Activated CD8-positive, alpha-beta memory T cell treated with anti-CD3 and anti-CD28 coated beads, Interleukin-2, amount 50 U/mL, for 24 hours (primary cell): ENCODE data around the gene LAMC2.

Experiments used
- DNase-seq: peaks from one replicate; pipeline ENCODE4 v3.0.0-alpha.2; 2020; ENCODE audit errors: extremely low read depth

The LAMC2 gene

DNA sequence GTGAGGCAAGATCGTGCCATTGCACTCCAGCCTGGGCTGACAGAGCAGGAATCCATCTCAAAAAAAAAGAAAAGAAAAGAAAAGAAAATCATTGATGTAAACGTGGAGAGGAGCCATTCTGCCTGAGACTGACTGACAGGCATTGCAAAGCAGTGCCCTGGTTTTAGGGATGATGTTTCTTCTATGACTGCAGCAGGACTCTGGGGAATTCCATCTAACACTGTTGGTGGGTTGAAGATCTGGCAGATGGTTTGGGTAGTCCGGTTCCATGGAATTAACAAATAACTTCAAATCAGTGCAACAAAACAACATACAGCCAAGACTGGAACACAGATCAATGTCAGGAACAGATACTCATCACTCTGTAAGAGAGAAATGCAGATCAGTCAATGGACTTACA, 17.8 kb upstream of the LAMC2 start:
- no peak for DNase-seq

DNA sequence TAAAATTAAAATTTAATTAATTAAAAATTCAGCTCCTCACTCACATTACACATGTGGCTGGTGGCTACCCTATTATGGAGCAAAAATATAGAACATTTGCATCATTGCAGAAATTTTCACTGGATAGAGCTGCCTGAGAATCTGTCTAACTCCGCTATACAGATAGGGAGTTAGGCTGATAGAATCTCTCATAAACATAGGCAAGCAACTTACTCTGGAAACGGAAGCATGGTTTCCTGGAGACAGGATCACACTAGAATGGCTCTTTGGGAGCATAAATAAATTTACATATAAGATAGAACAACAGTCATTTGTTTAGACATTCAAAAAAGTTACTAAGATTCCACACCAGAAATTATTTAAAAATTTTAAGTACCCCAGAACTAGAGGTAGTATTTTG, 12.2 kb upstream of the LAMC2 start:
- no peak for DNase-seq

DNA sequence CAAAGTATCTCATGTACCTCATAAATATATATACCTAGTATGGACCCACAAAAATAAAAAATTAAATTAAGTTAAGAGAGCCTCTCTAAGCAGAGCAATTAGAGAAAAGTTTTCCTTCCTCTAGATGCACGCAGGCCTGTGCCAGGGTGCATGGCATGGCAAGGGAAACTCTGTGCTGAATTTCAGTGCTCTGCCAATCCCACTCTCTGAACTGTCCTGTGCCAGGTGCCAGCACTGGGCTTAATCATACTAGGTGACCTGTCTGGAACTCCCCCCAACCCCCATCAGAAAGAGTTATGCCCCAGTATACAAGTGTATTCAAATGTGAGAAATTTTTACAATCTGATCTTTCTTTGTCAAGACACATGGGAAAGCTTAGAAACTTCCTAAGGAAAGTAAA, 10.4 kb upstream of the LAMC2 start:
- DNase-seq, result no peak

DNA sequence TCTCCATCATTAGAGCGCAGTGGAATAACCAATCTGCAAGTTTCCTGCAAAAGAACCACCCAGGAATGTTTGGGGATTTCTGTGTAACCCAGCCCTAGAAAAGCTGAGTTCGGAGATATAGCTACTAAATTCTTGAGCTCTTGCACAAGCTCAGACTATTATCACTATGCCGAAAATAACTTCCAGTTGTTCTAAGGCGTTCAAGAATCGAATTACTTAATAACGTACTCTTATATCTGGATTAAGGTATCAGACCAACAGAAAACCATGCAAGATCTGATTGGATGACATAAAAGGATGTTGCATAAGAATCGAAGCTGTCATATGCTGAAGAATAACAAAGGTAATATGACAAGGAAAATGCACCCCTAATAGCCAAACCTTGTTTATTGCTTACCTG, 7.5 kb upstream of the LAMC2 start:
- no peak for DNase-seq

DNA sequence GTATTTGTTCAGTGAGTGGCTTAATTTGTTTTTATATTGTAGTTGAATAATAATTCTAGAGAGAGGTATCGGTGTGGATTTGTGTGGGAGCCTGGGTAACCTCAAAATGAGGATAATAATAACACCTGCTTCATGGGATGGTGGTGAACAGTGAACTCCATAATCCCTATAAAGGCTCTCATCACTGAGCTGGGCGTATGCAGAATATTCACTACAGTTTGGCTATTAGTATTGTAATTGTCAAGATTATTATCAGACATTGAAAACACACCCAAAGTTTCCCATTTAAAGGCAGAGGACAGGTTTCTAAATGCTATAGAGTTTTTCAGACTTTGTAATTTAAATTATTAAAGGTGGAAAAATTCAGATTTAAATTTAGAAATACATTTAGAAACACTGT, 7.0 kb upstream of the LAMC2 start:
- no peak for DNase-seq

DNA sequence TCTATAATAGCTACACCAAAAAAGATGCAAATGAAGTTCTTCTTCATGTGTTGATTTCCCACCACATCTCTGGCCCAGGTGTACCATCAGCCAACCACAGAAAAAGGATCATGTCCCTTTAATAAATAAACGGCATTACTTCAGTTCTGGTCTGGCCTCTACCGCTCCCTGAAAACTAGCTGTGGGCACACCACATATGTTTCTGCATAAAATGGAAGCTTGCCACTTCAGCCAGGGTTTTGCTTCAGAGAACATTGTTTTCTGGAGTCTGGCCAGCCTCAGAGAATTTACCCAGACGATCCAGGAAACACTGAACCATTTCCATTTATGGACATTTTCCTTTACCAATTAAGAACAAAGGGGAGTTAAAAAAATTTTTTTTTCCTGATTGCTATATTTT, 5.8 kb upstream of the LAMC2 start:
- DNase-seq, result no peak

DNA sequence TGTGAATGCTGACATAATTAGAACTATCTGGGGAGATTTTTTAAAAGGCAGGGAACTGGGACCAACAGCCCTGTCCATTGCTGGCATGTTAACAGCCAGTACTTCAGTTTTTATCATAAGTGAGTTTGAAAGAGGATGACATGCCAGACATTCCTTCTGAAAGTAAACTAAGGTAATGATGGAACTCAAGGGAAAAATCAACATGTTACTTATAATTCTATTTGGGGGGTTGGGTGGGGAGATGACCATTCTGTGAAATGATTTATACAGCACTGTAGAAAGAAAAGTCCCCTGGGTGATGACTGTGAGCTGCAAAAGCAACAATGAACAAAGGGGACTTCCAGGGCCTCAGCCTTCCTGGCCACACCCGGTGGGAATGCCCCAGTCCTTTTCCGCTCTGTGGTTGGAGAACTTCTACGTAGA, 5.4 kb upstream of the LAMC2 start:
- DNase-seq, result no peak

DNA sequence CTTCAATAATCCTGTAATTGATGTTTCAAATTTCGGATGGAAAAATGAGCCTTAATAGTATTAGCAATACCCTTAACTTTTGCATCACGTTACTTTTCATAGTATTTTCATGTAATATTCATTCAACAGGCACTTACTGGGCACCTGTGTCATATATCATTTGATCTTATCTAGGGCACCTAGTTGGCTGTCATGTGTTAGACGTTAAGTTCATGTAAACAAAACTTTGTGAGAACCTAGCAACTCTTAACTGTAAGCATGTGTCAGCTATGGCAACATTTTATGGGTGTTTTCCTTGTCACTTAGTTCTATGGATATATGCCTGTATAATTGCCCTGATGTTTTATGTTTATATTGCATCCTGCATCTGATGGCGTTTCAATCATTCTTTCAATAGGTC, 777 bp downstream of the LAMC2 start:
- no peak for DNase-seq

DNA sequence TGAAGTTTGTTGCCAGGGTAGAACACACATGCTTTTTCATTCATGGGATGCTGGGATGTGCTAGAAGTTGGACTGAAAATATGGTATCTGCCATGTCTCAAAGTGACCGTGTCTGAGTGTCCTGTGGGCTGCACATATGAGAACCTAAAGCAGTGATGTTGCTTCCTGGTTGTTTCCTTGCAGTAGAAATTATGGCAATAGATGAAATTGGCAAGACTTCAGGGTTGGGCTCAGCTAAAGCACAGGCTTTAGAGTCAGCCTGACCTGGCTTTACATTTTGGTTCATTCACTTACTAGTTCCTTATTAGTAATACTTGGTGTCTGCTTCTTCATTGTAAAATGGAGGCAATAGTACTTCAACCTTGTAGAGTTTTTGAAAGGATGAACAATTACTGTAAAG, 2.2 kb downstream of the LAMC2 start:
- no peak for DNase-seq

DNA sequence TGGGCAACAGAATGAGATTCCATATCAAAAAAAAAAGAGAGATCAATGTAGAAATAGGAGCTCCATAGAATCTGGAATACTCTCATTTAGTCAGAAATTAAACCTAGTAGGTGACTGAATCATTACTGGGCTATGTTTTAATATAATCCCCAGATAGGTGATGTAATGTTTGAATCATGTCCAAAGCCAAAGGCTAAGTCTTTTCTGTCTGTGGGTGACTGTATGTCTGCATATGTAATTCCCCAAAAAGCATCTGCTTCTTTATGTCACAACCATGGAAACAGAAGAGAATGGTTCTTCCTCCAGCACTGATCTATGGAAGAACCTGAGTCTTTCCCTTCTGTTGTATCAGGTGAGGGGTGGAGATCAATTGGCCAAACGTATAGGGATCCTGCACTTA, 5.8 kb downstream of the LAMC2 start:
- DNase-seq, result no peak

DNA sequence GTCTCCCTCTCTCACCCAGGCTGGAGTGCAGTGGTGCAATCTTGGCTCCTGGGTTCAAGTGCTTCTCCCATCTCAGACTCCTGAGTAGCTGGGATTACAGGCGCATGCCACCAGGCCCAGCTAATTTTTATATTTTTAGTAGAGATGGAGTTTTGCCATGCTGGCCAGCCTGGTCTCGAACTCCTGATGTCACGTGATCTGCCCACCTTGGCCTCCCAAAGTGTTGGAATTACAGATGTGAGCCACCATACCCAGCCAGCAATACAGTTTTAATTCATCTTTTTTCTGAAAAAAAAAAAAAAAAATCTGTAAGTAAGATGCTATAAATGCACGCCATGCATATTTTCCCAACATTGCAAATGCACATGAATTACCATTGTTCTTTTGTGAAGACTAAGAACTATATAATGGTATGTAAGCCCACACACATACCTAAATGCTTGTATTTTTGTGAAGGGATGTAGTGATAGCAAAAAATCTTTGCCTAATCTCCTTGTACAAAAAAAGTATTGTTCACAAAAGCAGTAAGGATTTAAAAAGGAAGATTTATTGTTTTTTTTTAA, 8.0 kb downstream of the LAMC2 start:
- DNase-seq, result no peak

DNA sequence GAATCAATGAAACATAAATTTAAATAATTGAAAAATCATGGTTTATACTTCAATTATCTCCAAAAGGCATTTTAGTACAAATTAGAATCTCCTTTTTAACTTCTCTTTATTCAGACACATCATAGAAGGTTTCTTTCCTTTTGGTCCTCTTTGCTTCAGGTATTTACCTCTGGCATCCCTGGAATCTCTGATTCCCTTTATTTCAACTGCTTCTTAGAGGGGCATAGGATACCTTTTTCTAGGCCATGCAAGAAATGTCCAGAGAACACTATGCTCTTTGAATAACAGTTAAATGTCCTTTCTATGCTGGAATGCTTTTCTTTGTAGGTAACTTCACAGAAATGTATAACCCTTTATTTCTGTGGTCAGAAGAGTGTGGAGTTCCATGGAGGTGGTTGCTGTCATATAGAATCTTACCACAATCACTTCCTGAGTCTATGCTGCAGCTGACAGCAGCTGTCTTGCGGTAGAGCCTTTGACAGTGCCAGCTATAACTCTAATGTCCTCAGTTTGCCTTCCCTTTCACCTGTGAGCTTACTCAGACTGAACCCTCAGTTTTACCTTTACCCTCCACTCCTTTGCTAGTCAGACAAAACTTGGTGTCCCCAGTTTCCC, 8.6 kb downstream of the LAMC2 start:
- no peak for DNase-seq

DNA sequence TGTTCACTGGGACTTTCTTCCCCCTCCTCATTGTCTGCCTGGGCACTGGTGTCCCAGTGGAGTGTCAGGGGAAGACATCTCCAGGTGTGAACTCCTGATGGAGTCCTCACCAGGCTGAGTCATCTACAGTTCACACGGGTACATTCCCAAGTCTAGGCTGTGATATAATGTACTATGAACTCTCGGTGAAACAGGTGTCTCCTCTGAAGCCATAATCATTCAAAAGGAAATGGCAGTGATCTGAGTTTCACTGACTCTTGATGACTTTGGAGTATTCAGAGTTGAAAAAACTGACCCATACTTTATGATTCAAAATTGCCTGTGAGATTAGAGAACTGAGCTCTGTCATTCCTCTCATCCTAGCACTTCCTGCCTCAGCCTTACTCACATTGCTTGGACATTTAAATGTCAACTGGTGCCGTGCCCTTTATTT, 9.1 kb downstream of the LAMC2 start:
- DNase-seq, result no peak

DNA sequence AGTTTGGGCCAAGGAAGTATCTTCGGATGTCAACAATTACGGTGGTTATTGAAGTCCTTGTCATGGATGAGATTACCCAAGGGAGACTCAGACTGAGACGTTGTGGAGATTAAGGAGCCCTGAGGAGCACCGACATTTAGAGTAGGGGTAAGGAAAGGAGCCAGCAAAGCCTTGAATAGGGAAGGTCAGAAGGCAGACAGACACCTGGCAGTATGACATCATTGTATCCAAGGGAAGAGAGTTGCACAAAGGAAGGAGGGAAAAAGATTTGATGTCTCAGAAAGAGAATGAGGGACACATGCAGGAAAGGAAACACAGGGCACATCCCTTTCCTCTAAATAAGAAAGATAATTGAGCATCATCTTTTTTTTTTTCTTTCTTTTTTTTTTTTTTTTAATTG, 11.7 kb downstream of the LAMC2 start:
- no peak for DNase-seq

DNA sequence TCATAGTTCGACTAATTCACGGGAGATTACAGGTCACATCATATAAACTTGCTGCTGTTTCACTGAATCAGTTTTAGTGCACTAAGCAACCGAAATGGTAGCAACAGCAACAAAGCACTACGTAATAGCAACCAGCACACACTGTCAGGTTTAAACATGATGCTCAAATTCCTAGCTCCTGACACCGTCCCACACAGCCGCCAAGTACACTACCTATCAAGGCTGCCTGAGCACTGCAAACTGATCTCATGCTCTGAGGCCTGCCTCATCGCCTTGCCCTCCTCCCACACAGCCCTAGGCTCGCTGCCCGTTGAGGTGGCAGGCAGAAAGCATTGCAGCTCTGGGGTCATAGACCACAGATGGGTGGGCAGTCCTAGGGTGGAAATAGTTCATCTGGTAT, 12.4 kb downstream of the LAMC2 start:
- no peak for DNase-seq

DNA sequence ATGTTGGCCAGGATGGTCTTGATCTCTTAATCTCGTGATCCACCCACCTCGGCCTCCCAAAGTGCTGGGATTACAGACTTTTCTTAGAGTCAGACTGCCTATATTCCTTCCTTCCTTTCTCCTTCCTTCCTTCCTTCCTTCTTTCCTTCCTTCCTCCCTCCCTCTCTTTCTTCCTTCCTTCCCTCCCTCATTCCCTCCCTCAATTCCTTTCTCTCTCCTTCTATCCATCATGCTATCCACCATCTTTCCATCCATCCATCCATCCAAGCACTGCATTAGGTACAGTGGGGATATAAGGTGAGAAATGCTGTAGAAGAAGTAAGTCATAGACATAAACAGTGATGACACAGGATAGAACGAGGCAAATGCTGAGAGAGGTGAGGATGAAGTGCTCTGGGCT, 13.2 kb downstream of the LAMC2 start:
- DNase-seq, result no peak

DNA sequence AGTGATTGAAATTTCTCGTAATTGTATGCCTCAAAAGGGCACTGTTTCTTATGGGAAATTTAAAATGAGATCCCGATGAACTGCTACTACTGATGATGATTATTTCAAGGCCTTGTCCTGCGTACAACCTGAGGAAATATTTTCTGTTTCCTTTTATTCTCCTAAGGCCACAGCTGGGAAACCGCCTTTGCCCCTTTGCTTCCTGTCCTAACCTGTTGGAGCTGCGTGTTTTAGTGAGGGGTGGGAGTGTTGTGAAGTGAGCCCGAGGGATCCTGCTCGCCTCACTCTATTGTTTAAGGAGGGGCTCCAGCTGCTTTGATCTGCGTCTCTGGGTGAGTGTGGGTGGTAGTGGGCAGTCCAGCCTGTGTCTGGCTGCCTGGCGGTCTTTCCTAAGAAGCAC, 14.4 kb downstream of the LAMC2 start:
- DNase-seq, result no peak

DNA sequence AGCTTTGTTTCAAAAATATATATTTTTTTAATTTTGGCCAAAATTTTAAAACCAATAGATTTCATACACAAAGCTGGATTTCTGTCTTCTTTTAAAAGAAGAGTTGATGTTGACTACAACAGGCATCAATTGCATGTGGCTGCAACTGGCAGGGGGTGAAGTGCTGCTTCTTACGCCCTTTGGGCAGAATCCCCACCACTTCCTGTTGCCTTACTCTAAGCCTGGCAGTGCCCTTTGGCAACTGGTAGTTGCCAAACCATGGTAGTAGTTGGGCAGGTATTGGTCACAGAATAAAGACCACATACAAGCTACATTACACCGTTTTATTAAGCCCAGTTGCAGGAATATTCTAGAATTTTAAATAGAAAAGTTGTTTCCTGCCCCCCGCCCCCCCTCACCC, 17.0 kb downstream of the LAMC2 start:
- DNase-seq, result no peak

DNA sequence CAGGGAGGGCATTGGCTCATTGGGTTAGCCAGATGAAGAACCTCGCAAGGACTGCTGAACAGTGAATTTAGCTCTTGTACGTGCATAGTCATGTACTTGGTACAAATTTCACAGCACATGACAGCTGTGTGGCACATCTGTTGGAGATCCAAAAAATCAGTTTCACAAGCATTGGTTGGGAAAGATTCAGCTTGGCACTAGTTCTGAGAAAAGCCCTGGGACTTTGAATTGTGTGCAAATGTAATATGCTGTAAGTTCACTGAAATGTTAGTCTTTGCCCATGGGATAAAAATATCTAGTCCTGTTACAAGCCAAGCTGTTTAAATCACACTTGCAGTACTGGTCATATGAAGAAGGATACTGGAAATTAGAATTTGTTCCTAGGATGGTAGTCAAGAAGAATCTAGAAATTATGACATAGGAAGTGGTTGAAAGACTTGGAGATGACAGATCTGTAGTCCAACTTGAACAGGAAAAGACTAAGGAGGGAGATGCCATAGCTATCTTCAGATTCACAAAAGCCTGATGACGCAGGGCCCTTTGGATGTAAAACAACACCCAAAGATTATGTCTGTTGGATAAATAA, 19.2 kb downstream of the LAMC2 start:
- no peak for DNase-seq

DNA sequence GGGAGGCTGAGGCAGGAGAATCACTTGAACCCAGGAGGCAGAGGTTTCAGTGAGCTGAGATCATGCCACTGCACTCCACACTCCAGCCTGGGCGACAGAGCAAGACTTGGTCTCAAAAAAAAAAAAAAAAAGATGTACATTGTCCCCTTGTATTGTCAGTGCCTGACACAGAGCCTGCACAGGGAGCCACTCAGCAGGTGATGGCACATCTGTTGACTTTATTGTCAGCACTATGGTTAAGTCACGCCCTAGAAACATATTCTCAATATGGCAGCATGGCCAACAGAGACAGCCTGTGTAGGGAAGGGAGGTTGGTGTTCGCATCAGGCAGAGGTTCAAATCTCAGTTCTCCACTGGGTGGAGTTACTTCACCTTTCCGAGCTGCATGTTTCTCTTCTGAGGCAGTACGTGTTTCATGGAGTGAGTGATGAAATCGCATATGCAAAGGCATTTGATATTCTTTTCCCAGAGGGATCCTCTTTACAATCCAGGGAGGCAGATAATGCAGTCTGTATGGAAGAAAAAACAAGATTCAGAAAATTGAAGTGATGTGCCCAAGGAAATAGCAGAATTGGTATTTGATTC, 20.6 kb downstream of the LAMC2 start:
- no peak for DNase-seq

DNA sequence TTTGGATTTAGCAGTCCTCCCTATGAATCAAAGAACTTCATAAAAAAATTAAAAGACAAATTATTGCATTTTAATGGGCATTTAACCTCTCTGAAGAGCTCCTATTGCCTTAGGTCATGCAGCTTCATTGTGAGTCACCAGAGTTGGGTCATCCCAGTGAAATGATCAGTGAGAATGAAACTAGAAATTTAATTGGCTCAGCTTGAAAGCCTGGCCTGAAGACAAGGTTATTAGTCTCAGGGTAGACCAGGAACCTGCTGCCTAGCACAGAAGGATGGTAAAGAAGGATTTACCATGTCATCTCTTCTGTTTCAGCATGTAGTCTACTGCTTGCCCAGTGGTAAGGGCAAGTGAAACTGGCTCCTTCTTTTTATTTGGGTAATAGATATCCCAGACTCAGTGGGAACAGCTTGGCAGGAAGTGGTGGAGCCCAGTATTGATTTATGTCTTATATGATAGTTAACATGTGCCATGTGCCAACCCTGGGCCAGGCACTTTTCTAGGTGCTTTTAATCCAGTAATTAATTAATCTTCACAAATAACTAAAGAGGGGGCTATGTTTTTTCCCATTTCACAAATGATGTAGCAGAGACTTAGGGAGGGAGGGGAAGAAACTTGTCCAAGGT, 23.6 kb downstream of the LAMC2 start:
- no peak for DNase-seq

DNA sequence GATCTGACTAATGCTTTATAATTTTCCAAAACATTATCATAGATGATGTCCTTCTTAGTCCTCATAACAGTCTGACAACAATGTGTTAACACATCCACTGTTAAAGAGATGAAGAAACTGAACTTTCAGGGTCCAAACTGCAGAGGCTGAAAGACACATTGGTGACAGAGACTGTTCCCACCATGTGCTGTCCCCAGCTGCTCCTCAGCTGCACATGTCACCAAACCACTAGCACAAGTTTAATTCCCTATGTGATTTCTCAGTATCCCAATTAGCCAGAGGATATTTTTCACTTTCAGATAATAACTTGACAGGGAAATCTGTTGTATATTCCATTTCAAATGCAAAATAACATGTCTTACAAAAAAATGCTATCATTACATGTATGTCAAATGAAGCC, 24.6 kb downstream of the LAMC2 start:
- DNase-seq, result no peak

DNA sequence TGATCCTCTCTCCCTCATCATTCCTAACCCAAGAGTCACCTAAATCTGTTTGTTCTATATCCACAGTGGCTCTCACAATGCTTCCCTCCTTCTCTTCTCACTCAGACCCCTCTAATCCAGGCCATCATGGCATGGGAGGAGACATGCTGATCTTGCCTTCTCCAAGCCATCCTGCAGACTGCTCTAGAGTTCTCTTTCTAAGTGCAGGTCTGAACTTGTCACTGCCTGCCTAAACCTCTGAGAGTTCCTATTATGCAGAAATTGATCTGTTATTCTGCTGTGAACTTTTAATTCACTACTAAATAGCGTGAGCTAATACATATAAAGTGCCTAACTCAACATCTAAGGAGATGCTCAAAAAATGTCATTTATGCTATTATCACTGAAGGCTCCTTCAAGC, 26.8 kb downstream of the LAMC2 start:
- DNase-seq, result no peak
